OCI-LY3 (cell line): ENCODE data around the gene P2RY13.

Experiments used
- CTCF ChIP-seq: fragments of 200-600, 300-600 bp; sonication (generic); IDR thresholded peaks from 2 replicates; pipeline ENCODE4 v1.5.1; 2014; ENCODE audit warnings: antibody characterized with exemption, low read length, low read depth
- EZH2phosphoT487 ChIP-seq: fragments of 200-600 bp; shearing (Covaris generic); IDR thresholded peaks from 2 replicates; pipeline ENCODE4 v1.6.1; 2018; ENCODE audit warnings: antibody characterized with exemption, mixed run types, low read depth

DNA sequence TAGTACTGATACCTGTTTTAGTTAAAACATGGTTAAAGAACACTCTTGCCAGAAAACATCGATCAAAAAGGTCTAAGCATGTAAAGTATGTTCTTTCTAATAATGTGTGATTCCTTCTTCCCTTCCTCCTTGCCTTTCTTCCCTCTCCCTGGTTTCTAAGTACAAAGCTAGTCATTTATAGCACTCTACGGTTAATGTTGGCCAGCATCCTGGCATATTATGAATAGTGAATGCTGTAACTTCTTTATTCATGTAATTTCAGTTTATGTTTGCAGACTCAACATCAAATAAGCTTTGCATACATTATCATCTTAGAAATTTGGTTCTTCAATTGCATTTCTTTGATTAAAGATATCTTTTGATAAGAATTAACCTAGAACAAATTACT lies 28.1 kb upstream of the P2RY13 start:
- TF ChIP-seq CTCF (no peak), EZH2phosphoT487 (no peak)
